Right renal cortex interstitium (tissue), 3 donors: ENCODE data around the gene PTPRM. TPM values are rescaled to one million over a fixed set of nuclear protein-coding genes. Genes with fewer than 3 reads are reported as not detected.

Source experiments
- DNase-seq, 3 donors: peaks; one replicate each; pipeline ENCODE4 v3.0.0-alpha.2; 2013; ENCODE audit warnings: low read depth in 3 of 3, low spot score in 2 of 3
- polyA plus RNA-seq, 3 donors: library from polyadenylated mRNA; unstranded; fragments of 120-200 nt; gene quantifications; one replicate each; pipeline ENCODE4 v1.2.1, GENCODE V29; 2013; ENCODE audit not compliant: insufficient read length in 3 of 3

Gene PTPRM
- polyA plus RNA-seq, 3 donors = 83.9 to 114 (median 101) TPM

DNA sequence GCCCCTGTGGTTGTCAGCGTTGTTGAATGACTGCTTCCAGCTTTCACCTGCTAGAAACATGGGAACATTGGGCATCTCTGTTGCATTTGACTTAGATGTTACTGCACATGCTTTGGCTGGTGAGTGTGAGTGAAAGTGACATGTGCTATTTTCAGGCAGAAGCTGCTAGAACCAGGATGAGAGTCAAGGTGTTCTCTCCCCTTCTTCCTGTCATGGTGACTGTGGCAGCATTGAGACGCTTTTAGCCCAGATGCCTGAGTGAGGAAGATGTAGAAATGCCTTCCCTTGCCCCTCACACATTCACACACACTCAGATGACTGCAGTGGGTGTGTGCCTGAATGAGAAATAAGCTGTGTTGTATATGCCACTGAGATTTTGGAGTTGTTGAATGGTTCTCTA lies 220.2 kb downstream of the PTPRM start:
- no peak for DNase-seq

DNA sequence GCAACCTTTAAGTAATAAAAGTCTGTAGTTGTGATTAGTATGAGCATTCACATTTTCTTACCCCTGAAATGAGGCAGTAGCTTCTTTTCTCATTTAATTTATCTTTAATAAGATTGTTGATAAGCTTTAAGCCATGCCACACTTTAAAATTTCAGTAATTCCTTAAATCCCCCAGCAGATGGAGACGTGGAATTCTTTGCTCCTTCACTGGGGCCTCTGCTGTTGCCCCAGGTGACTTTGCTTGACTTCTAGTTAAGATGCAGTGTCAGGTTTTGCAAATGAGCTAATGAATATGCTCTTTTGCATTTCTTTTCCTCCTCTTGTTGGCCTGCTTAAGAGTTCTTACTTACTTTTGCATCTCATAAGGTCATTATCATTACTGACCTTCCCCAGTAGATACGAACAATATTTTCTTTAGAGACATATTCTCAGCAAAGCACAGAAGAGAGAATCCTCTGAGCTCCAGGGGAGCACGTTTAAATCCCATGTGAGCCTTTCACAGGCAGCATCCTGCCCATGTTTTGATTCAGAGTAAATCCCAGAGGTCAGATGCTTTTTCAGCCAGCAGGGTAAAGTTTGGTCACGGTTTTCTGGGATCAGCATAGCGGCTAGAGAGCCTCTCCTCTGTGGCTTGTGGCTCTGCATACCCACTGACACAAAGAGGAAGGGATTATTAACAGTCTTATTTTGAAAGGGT lies 222.9 kb downstream of the PTPRM start:
- DNase-seq = peak in 2 of 3 donors; percentile 20 to 24

DNA sequence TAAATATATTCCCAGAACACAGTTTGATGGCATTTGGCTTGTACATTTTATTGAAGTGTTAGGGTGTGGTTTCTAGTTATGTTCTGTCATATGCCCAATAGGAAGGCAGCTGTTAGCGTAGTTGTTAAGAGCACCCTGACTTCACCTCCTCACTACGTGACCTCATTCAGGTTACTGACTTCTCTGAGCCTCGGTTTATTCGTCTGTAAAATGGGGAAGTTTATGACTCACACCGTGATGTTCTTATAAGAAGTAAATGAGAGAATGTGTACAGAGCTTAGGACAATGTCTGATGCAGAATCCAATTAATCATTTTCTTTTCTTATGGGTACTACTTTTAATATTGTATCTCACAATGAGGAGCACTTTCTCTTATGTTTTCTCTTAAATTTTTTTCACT lies 226.0 kb downstream of the PTPRM start:
- DNase-seq = no peak

DNA sequence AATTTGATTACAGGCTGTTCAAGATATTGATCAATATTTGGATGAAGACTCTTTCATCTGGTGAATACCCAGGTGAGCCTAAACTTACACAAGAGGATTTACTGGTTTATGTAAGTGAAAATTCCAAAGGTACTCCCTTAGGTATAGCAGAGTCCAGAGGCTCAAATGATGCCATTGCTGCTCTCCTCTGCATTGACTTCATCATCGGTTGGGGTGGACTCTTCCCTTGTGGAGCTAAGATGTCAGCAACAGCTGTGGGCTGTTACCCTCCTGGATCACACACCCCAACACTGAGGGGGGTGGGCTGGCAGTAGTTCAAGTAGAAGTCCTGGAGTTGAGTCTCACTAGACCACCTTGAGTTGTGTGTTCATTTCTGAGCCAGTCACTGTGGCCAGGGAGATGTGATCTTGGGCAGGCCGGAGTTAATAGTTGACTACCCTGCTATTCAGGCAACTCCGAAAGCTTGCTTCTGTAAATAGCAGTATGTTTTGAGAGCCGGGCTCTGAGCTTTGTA lies 236.9 kb downstream of the PTPRM start:
- no peak for DNase-seq

DNA sequence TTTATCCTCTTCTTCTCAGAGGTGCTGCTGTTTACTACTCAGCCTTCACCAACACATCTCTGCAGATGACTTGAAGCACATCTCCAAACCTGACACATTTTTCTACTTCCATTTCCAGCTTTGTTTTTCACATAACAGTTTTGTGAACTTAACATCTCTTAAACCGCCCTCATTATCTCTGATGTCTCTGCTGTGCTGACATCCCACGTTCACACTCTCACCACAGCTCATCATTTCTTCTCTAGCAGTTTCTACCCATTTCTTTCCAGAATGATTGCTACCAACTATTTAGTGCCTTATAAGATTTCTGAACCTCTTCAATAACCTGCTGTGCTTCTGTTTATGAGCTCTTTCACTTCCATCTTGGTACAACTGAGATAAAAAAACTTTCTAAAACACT lies 238.0 kb downstream of the PTPRM start:
- no peak for DNase-seq

DNA sequence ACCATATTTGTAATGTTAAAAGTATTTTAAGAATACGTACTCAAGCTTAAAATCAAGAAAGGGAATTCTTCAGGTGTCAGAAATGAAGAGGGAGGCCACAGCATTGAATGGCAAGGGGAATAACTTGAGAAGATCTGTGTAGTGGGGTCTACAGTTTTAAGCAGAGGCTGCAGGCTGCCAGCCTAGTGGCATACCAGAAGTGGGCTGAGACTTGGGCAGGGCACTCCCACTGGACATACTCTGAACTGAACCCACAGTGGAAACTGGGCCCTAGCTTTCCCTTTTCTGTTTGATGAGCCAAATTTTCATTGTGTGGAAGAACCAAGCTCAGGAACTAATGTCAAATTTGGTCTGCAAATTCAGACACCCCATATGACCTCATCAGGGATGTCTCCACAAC lies 238.8 kb downstream of the PTPRM start:
- no peak for DNase-seq

DNA sequence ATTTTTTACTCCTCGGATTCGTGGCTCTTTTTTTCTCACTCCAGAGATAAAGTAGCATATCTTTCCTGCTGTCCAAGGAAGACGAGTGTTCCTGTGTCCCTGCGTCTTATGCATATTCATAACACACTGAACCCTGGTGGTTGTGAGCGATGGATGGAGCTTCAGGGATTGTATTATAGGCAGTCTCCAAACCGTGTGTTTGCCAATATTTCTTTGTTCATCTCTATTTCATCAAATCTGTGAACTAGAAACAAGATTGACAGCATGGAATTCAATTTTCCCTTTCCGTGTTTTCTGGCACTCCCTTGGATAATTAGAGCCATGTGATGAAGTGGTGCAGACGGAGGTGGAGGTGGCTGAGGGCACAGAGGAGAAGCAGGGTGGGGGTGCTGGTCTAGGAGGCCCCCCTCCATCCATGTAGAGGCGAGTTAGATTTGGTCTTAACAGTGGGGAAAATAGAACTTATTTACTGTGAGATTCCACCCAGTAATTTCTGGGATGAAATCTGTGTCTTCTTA lies 240.9 kb downstream of the PTPRM start:
- no peak for DNase-seq

DNA sequence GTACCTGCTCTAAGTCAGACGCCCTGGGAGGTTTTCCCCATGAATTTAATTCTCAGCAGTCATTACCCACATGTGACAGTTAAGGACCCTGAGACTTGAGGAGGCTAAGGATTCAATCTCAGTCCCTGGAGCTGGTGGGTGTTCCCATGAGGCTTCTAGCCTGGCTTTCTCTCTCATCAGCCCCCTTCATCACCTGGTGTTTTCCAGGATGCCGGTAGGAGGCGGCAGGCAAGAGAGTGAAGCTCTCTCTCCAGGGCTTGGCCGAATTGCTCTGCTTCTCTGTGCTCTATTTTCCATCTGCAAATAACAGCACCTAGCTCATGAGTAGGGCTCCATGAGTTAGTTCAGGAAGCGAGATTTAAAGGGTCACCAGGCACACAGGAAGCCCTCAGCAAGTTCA lies 241.9 kb downstream of the PTPRM start:
- no peak for DNase-seq

DNA sequence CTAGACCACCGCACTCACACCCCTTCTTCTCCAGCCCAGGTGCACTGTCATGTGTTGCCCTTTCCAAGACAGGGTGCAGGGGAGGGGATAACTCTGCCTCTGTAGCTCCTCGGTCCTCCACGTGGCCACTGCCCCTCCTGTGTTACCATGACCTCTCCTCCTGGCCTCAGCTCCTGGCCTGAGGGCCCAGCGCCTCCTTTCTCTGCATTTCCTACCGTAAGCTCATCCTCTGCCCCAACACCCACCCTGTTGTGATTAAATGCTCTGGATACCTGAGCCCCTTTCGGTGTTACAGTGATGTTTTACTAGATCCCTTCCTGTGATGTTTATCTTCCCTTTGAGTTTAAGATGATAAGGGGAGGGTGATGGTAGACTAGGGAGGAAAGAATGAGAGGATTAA lies 242.3 kb downstream of the PTPRM start:
- no peak for DNase-seq

DNA sequence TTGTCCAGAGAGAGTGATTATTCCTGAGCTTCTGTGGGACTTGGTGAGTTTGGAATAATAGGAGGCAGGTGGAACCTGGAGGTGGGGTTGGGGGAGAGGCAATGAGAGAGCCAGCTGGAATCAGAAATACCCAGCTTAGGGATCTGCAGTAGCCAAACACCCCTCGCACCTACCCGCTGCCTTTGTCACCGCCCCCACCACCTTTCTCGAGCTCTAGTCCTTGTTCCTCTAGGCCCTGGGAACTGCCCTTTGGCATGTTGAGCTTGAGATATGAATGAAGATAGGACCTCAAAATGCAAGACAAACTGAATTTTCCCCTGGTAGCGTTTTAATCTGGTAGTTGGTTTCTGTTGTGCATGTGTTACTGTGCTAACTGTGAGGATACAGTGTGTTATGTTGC lies 242.9 kb downstream of the PTPRM start:
- no peak for DNase-seq

DNA sequence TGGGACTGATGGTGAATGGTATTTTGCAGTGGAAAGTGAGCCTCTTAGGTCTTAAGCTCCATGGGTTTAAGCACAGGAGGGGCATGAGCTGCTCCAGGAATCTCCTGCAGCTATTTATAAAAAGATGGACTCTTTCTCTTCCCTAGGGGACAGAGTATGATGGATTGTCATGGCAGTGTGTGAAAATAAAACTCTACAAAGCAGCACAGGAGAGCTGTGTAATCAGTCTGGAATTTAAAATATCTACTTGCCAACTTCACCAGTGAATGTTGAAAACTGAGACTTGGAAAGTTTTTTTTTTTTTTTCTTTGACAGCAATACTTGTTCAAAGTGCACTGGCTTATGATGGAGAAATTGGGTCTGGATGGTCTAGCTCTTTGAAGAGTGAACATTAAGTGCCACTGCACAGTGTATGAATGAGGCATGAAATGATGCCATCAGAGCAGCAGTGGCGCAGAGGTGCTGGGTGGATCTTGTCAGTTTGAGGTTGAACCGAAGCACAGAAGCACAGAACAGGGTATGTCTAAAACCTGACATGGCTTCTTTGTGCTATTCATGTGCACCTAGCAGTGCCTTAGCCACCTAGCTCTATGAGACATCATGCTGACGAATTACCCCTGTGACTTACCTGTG lies 245.4 kb downstream of the PTPRM start:
- DNase-seq = no peak

DNA sequence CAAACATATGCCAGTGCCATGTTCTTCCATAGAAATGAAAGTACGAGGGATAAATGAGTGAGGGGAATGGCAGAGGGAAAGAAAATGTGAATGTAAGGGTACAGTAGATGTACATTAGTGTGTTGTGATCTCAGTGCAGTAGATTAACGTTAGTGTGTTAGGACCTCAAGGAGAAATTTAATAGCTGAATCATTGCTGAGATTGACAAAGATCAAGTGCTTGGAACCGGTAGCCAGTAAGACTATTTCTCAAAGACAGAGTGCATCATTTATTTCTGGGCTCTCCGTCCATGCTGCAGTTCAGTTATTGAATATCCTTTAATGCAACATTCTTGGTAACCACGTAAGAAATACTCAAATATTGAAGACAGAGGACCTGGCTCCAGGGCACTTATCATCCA lies 246.0 kb downstream of the PTPRM start:
- no peak for DNase-seq

DNA sequence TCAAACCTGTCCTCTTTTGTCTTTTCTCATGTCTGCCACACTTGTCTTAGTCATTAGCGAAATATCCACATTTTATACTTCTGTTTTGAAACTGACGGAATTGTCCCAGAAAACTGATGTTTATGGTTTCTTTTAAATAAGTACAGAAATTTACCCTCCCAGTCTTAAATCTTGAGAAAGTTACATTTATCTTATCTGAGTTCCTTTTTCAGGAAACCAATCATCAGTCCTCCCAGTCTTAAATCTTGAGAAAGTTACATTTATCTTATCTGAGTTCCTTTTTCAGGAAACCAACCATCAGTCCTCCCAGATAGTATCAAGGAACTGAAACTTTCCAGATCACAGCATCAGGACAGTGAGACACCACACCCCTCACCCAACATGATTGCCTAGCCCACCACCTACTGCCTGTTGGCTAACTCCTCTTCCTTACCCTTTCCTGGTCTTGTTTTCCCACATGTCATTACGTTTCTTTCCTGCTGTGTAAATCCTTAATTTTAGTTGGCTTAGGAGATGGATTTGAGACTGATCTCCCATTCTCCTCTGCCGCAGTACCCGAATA lies 247.7 kb downstream of the PTPRM start:
- no peak for DNase-seq

DNA sequence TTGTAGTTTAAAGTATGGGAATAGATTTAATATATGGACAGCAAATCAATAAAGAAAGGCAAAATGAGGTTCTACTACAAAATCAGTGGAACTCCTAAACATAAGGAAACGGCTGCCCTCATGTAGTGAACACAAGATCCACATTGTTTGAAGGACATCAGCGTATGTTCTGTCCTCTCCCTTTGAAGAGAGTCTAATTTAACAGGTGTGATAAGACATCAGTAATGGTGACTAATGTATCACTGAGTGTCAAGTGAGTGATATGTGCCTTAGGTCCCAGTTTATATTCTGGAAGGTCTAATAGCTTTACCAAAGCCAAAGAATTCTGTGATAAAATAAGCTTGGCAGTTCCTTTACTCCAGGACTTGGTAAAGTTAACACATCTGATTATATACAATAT lies 248.7 kb downstream of the PTPRM start:
- DNase-seq = no peak

DNA sequence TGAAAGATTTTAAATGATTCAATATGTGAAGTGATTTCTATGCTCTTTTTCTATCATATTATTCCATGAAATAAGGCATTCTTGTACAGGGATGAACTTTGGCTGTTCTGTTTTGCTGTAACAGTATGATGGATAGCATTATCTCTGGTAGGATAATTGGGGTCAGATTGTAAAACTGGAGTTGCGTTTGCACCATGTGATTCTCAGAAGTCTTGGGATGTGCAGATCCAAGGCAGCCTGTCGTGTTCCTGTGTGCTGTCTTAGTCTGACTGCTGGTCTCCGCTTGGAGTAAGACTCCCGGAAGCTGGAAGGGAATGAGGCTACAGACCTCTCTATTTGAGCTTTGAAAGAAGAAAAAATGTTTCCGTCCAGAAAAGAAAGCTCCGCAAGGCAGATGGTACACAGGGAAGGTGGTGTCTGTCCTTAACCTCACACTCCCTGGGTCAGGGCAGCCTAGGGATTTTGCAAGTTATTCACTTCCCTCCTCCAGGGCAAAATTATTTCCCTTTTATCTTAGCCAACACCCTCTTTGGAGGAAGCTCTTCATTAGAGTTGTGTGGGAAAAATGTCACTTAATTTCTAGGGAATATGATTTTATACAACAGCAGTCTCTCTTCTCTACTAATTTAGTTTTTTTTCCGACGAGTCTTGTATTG lies 250.6 kb downstream of the PTPRM start:
- DNase-seq = no peak

DNA sequence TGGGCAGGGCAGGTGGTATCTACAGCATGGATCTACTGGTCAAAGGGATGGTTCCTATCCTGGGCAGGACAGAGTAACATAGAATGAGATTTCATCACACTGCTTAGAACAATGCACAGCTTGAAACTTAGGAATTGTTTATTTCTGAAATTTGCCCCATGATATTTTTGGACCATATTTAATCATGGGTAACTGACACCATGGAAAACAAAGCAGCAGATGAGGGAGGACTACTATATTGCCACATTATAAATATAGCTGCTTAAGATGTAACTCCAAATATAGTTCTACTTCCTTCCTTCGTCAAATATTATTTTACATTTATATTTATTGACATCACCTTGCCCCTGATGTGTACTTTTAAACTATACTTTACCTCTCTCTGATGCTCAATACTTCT lies 254.7 kb downstream of the PTPRM start:
- DNase-seq = no peak

DNA sequence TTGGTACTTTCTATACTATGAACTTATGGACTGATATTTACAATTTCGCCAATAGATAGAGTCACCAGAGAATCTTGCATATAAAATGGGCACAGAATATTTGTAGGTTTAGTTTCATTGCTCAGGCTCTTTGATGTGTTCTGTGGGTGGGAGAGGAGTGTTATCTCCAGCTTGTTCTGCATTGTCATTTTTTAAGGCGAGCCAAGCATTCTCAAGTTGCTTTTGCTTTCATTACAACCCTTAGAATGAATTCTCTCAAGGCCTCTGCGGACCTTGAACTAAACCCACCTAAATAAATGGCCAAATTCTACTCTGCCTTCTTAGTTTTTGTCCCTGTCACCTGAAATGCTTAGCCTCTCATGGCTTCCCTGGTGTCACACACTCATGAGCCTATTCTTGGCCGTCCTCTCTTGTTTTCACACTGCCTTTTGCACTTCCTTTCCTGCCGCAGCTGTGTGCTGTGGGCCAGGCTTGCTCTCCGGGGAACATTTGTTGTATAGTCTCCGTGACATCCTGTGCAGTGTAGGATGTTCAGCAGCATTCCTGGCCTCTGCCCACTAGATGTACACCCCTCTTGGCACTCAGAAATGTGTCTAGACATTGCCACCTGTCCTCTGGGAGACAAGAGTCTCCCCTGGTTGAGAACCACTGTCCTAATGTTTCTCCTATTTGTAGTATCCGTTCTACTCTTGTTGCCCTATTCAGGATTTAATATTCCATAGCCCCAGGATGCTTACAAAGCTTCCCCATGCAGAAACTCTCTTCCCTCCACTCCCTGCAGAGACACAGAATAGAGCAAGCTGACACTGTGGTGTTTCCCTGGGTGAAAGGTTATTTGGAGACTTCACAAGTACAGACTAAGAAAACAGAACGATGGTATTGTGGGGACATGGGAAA lies 255.6 kb downstream of the PTPRM start:
- no peak for DNase-seq

DNA sequence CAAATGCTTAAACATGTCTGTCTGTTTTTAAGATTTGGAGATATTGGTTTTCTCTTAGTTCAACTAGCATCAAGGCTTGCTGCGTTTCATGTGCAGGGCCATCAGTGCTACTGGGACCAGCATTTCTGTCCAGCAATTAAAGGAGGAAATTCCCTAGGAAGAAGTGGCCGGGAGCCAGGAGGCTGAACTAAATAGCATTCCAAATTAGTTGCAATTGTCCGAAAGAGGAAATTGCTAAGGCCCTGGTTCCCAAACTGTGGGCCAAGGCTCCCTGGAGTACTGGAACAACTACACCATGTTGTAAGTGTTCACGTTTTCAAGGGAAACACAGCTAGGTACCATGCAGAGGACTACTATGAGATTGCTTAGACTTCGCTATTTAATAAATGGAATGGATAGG lies 257.9 kb downstream of the PTPRM start:
- DNase-seq = no peak

DNA sequence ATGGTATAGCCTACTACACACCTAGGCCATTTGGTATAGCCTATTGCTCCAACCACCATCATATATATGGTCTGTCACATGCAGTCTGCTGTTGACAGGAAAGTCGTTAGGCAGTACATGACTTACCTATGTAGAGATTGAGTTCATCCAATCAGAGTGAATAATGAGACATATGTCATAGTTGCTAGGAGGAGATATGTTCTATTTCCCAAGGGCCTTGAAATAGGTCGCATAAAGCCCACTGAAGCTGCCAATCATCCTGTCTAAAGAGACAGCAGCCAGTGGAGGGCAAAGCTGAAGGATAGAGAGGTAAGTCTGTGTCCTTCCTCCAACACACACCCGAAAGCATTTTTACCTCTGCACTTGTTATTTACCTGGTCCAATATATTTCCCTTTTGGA lies 263.4 kb downstream of the PTPRM start:
- no peak for DNase-seq

DNA sequence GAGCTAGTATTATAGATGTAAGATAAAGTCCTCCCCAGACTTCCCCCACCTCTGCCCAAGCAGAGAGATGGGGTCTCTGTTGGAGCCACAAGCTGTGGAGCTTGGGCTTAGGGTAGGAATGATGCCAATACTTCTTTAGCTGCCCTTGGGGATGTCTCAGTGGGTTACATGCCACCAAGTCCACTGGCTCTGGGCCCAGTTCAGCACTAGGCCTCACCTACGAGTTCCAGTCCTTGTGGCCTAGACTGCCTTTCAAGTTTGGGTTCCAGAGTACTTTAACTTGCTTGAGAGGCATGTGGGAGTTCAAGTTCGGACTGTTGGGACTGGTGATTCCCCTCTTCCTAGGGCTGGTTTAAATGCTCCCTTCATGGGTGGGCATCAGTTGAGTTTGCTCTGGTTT lies 272.4 kb downstream of the PTPRM start:
- DNase-seq = no peak
